HS-5 (cell line): Measurements from ENCODE around the gene CHMP3.
"Not testable (repeated sequence)": the region's sequence is repeated elsewhere in the genome, so short reads cannot be mapped to it uniquely, and the experiment has no call there.

Experiments
- DNase-seq: peaks from one replicate; pipeline ENCODE4 v3.0.0-alpha.2; 2012; ENCODE audit warnings: low read depth

Gene CHMP3

GRCh38 chr2:86507600-86507999, 55.6 kb downstream of the CHMP3 start:
- no peak for DNase-seq

- DNase-seq, result no peak
Measured at GRCh38 chr2:86500325-86501083, 62.7 kb downstream of the CHMP3 start.

GRCh38 chr2:86499326-86499725, 63.9 kb downstream of the CHMP3 start:
- DNase-seq, result no peak

GRCh38 chr2:86498468-86499260, 64.6 kb downstream of the CHMP3 start:
- DNase-seq, result peak; percentile 6

GRCh38 chr2:86496391-86496790, 66.9 kb downstream of the CHMP3 start:
- not testable (repeated sequence) for DNase-seq

GRCh38 chr2:86492048-86492453, 71.2 kb downstream of the CHMP3 start:
- DNase-seq, result no peak

GRCh38 chr2:86491088-86491487, 72.2 kb downstream of the CHMP3 start:
- DNase-seq, result no peak

GRCh38 chr2:86490245-86490644, 73.0 kb downstream of the CHMP3 start:
- no peak for DNase-seq

- DNase-seq, result no peak
Measured at GRCh38 chr2:86489542-86489941, 73.7 kb downstream of the CHMP3 start.

GRCh38 chr2:86488561-86489250, 74.5 kb downstream of the CHMP3 start:
- DNase-seq, result no peak

GRCh38 chr2:86487062-86487461, 76.2 kb downstream of the CHMP3 start:
- no peak for DNase-seq

GRCh38 chr2:86485802-86486201, 77.4 kb downstream of the CHMP3 start:
- no peak for DNase-seq

- DNase-seq, result no peak
Measured at GRCh38 chr2:86485103-86485502, 78.1 kb downstream of the CHMP3 start.

GRCh38 chr2:86484385-86484784, 78.9 kb downstream of the CHMP3 start:
- DNase-seq, result no peak

GRCh38 chr2:86482034-86482433, 81.2 kb downstream of the CHMP3 start:
- no peak for DNase-seq

GRCh38 chr2:86480105-86480504, 83.1 kb downstream of the CHMP3 start:
- no peak for DNase-seq

- DNase-seq, result no peak
Measured at GRCh38 chr2:86477349-86477748, 85.9 kb downstream of the CHMP3 start.

- no peak for DNase-seq
Measured at GRCh38 chr2:86476918-86477317, 86.3 kb downstream of the CHMP3 start.

GRCh38 chr2:86476092-86476491, 87.2 kb downstream of the CHMP3 start:
- peak; percentile 14 for DNase-seq

GRCh38 chr2:86471637-86472036, 91.6 kb downstream of the CHMP3 start:
- no peak for DNase-seq

- DNase-seq, result no peak
Measured at GRCh38 chr2:86470890-86471289, 92.4 kb downstream of the CHMP3 start.

GRCh38 chr2:86468162-86469033, 94.8 kb downstream of the CHMP3 start:
- no peak for DNase-seq
